ENCODE results near the gene RABL6.
A peak's percentile ranks its signal among the peaks of the same experiment; 100 is the strongest.
"Not testable (repeated sequence)": the region's sequence is repeated elsewhere in the genome, so short reads cannot be mapped to it uniquely, and the experiment has no call there.

RABL6 gene

GRCh38 chr9:136807281-136808074 lies at the start of gene RABL6:
Gene RABL6, plus strand, starts transcription at chr9:136807948. Its CDS starts 249 bp downstream, at chr9:136808197.
- DNase-seq, result peak; percentile 82

GRCh38 chr9:136759001-136759400 lies 48.7 kb upstream of the RABL6 start:
- DNase-seq, result no peak

GRCh38 chr9:136759436-136760325 lies 48.1 kb upstream of the RABL6 start:
- no peak for DNase-seq

GRCh38 chr9:136760424-136760823 lies 47.3 kb upstream of the RABL6 start:
- no peak for DNase-seq

GRCh38 chr9:136760834-136761544 lies 46.8 kb upstream of the RABL6 start:
- DNase-seq, result not testable (repeated sequence)

- no peak for DNase-seq
Measured at GRCh38 chr9:136761545-136761981, 46.2 kb upstream of the RABL6 start.

- DNase-seq, result no peak
Measured at GRCh38 chr9:136762221-136762691, 45.5 kb upstream of the RABL6 start.

GRCh38 chr9:136762915-136763648 lies 44.7 kb upstream of the RABL6 start:
- DNase-seq, result no peak

GRCh38 chr9:136763649-136764035 lies 44.1 kb upstream of the RABL6 start:
- DNase-seq, result no peak

- no peak for DNase-seq
Measured at GRCh38 chr9:136764301-136764891, 43.4 kb upstream of the RABL6 start, which contains the start of gene LCN15. Gene LCN15, minus strand, starts transcription at chr9:136764518. Its CDS starts 30 bp downstream, at chr9:136764488.

- no peak for DNase-seq
Measured at GRCh38 chr9:136765041-136765440, 42.7 kb upstream of the RABL6 start.

GRCh38 chr9:136765745-136766409 lies 41.9 kb upstream of the RABL6 start:
- DNase-seq, result not testable (repeated sequence)

- DNase-seq, result peak; percentile 47
Measured at GRCh38 chr9:136766410-136767120, 41.2 kb upstream of the RABL6 start.

GRCh38 chr9:136769710-136770191 lies 38.0 kb upstream of the RABL6 start:
- DNase-seq, result no peak

GRCh38 chr9:136771907-136772415 lies 35.8 kb upstream of the RABL6 start:
- no peak for DNase-seq

- no peak for DNase-seq
Measured at GRCh38 chr9:136773386-136774044, 34.2 kb upstream of the RABL6 start.

- DNase-seq, result no peak
Measured at GRCh38 chr9:136774416-136775045, 33.2 kb upstream of the RABL6 start.

- no peak for DNase-seq
Measured at GRCh38 chr9:136775191-136775590, 32.6 kb upstream of the RABL6 start.

GRCh38 chr9:136776947-136777346 lies 30.8 kb upstream of the RABL6 start:
- no peak for DNase-seq

Measured in DMS79 treated with DMSO at 0.1 percent for 48 hours (cell line).